NK-92 treated with Interleukin-12 subunit alpha and Interleukin-12 subunit beta, amount 100 ng/mL, for 24 hours (cell line): ENCODE results near the gene PTPRG.

ENCODE experiments used
- DNase-seq: peaks from one replicate; lab custom pipeline; 2025; lab: John Stamatoyannopoulos, UW

PTPRG gene

DNA sequence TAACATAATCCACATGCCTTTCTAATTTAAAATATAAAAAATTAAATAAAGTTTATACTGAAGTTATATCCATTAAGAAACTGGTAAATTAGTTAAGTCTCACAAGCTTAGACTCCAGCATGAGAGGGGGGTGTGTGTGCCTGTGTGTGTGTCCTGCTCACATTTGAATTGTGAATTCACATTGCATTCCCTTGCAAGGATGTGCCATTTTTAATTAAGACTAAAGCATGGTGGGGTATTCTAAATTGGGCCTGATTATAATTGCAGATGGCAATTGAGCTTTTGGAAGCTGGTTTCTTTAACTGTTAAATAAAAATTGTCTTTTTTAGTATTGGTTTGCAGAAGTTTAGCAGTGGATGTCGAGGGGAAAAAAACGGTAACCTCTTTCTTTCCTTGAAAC is 56.9 kb downstream of the PTPRG start:
- no peak for DNase-seq

DNA sequence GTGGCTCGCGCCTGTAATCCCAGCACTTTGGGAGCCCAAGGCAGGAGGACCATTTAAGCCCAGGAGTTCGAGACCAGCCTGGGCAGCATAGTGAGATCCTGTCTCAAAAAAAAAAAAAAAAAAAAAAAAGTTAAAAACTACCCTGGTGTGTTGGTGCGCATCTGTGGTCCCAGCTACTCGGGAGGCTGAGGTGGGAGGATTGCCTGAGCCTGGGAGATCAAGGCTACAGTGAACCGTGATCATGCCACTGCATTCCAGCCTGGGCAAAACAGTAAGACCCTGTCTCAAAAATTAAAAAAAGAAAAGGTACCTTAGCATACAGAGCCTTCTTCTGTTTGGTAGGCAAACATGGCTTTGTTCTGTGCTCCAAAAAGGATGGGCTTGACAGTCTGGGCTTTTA is 57.5 kb downstream of the PTPRG start:
- no peak for DNase-seq

DNA sequence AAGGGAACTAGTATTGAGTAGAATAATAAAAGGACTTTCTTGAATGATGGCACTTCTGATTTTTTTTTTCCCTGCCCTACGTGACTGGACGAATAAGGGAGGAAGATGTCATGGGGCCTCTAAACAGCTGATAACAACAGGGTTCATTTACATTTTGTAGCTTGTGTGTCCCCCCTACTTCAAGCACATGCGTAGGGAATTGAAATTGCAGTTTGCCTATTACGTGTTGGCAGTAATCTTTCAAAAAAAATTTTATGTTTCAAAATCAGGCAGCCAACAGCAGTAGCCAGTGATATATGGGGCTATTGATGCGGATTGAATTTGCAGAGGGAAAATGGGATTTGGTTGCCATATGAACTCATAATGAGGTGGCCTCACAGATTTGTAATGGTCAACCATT is 58.7 kb downstream of the PTPRG start:
- no peak for DNase-seq

DNA sequence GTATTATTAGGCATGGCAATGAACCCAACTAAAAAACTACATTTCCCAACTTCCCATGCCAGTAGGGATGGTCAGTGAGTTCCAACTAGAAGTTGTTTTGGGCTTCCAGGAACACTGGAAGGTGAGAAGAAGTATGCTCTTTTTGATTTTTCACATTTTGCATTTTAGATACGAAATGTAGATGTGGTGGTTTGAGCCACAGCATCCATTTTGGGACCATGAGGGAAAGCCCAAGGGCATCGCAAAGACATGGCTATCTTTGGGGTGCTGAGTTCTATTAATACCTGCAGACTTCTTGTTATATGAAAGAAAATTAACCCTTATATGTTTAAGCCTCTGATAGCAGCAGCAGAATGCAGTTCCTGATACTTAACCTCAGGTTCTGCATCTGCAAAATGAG is 62.9 kb downstream of the PTPRG start:
- DNase-seq = no peak

DNA sequence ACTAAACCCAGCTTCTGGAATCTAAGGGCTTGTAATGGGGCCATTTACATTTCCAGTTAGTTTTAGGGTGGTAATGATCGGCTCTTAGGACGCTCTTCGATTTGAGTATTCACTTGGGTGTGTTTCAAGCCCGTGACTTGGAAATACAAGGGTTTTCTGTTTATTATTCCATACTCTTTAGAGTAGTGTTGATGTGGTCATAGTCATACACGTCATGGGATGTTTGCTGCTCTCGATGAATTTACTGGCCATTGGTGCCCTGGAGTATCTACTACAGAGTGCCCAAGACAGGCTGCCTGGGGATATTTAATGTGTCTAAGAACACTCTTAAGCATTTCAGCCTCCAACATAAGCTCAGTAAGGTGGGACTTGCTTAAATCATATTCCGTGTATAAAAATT is 64.1 kb downstream of the PTPRG start:
- no peak for DNase-seq

DNA sequence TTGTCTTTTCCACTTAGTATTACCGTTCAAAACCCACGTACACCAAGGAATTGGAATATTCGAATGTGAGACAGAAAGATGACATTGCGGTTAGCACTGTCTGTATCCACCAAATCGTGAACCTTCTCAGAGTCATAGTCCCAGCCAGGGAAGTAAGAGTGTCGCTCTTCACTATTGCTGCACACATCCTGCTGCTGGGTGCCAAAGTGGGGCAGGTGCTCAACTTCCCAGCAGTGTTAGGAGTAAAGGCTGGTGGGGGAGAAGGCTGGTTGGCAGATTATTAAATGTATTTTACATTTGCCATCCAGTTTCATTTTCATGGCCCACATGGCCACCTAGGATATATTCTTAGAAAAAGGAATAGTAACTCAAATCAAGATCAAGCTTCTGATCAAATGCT is 65.1 kb downstream of the PTPRG start:
- DNase-seq = no peak

DNA sequence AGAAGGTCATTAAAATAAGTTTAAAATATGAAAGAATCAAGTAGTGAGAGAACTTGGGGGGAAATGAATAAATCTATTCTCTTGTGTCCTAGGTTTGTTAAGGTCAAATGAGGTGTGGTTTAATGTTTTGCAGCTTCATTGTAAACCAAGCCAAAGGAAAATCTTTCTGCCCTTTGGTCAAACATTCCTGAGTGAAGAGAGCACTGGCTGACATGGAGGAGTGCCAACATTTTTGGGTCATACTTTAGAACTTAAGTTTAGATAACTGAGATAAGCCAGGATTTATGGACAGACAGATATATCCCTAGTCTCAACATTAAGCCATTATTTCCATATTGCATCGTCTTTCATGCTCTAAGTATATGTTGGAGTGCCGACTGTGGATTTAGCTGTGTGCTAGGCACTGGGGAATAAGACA is 66.4 kb downstream of the PTPRG start:
- no peak for DNase-seq

DNA sequence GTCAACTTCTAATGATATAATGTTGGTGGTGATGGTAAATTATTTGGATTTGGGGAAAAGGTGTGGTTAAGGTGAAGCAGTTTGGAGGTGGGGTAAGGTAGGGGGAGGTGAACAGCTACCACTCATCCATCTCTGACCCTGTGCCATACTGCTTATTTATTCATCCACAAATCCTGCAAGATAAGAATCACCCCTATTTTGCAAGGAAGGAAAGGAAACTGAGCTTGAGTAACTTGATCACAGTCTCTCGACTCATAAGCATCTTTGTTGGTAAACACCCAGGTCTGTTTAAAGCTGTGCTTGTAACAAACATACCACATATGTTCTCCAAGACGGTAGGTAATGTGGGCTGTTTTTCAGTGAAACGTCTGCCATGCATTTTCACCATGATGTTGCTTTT is 67.3 kb downstream of the PTPRG start:
- no peak for DNase-seq

DNA sequence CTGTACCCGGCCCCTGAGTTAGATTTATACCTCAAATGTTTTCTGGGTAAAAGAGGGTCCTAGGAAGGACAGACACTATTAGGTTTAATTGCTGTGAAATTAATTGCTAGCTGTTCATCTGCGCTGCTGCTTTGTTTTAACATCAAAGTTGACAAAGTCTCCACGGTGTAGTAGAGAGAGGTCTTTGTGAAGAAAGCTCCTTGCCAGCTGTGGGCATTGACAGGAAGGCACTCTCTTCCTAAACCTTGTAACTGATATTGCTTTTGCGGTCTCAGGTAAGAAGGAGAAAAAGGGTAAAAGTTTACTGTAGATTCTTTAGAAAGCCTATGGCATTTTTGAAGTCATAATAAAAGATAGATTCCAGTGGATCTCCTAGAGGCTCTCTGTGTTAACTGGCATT is 68.1 kb downstream of the PTPRG start:
- no peak for DNase-seq

DNA sequence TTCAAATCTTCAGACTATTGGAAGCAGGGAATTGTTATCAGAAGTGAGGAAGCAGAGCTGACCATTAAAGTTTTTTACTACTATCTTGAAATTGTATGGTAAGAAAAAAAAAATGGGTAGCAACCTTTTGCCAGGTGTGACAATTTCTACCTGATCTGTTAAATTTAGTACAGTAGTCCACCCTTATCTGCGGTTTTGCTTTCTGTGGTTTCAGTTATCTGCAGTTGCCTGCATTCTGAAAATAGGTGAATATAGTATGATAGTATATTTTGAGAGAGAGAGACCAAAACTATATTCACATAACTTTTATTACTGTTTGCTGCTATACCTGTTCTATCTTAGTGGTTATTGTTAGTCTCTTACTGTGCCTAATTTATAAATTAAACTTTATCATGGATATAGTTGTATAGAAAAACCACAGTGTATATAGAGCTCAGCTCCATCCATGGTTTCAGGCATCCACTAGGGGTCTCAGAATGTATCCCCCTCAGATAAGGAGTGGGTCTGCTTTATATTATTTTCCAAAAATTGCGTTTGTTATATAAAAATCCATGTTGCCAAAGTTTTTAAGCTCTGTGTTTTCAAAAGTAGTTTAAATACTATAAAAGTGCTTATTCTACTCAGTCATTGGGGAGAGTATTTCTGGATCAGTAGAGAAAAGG is 69.9 kb downstream of the PTPRG start:
- DNase-seq = no peak

DNA sequence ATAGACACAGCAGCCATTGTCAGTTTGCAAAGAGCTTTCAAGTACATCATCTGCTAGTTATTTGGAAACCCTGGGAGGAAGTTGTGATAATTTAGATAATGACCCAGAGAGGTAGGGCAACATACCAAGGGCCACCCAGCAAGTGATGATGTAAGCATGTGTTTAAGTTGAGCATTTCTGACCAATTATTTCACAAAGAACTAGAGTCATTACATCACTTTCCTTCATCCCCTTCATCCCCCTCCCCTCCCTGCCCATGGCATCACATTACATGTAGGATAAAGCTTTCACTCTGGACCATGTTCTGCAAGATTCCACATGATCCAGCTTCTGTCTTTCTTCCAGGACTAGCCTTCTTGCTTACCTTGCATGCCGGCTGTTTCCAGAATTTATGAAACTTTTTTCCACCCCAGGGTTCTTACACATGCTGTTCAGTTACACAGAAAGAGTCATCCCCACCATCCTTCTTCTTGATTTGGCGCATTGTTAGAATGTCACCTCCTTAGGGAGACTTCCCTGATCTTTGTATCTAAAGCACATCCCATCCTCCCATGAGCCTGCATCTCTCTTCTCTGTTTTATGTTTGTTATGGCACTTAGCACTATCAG is 71.3 kb downstream of the PTPRG start:
- DNase-seq = no peak

DNA sequence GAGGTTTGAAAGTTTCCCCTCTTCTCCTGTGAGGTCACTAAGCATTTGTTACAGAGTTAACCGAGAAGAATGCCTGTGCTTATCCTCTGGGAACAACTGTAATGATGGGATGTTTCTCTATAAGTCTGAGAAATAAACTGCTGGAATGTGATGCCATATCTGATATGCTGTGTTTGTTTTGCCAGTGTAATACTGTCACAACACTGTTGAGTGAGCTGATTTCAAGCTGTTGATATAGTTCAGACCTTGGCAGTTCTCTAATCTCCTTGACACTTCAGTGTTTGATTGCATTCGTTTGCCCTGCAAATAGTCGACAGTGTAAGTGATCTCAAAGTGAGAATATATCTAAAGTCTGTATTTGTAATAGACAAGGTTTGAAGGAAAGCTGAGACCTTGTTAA is 73.3 kb downstream of the PTPRG start:
- no peak for DNase-seq

DNA sequence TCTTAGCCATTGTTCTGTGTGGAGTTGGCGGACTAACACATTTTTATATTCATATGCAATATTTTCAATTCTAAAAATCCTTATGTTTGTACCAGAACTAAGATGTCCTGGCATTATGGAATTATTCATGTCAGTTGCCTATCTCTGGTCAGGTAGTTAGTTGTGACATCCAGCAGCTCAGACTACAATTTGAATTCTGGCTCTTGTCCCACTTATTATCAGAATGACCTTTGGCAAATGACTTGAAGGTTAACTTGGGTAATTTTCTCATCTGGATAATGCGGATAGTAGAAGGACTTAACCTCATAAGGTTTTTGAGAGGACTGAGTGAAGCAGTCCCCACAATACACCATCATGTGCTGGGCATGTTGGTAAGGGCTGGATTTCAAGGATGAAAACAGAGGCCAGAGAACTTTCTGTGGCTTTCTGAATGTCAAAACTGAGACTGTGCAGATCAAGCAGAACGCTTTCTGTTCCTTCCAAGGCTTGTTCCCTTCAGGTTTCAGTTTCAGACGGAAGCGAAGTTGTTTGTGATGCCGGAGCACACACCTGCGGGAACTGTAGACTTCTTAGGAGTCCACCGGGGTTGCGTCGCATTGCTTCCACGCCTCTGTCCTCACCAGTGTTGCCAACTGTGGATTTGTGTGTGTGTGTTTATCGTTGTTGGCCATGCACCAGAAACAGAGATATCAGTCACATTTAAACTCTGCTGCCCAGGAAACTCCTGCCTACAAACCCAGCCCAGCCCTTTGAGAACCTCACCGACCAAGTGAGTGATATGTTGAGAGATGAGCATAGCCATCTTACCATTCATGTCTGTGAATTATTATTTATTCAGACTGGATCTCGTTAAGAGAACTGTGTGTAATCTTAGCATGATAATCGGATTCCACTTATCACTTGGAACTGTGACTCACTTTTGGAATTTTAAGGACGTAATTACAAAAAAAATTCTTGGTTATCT is 76.0 kb downstream of the PTPRG start:
- no peak for DNase-seq

DNA sequence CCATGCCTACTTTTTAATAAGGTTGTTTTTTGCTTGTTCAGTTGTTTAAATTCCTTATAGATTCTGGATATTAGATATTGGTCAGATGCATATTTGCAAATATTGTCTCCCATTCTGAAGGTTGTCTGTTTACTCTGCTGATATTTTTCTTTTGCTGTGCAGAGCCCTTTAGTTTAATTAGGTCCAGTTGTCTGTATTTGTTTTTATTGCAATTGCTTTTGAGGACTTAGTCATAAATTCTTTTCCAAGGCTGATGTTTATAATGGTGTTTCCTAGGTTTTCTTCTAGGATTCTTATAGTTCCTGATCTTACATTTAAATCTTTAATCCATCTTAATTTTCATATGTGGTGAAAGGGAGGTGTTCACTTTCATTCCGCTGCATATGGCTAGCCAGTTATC is 77.4 kb downstream of the PTPRG start:
- DNase-seq = no peak

DNA sequence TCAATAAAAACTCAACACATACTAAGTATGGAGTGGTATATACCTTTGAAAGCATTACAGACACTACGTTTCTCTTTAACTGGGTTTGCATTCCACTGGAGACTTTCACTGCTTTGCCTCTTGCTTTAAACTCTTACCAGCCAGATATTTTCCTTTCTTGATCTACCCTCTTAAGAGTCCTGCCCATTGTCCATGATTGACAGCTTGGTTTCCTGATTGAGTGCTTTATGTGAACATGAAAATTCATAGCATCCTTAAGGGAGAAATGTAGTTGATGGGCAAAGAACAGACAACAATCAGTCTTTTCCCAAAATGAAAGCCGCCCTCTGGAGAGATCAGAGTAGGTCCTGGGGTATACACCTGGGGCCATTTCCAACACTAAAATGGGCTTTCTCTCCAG is 78.6 kb downstream of the PTPRG start:
- DNase-seq = no peak

DNA sequence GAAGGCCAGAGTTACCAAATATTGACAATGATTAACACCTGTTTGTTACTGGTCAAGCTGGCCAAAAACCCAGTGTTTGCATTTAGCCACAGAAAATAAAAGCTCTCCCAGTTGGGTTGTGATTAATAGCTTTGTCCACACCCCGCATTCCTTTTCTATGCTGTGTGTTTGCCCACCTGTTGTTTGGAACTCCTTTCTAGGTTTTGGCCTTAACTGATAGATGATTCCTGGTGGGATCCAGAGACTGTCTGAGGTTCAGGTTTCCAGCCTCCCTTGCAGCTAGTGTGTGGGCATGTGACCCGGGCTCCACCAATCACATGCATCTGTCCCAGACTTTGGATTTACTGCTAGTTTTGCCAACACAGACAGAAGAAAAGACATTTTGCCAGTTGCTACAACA is 83.8 kb downstream of the PTPRG start:
- DNase-seq = no peak

DNA sequence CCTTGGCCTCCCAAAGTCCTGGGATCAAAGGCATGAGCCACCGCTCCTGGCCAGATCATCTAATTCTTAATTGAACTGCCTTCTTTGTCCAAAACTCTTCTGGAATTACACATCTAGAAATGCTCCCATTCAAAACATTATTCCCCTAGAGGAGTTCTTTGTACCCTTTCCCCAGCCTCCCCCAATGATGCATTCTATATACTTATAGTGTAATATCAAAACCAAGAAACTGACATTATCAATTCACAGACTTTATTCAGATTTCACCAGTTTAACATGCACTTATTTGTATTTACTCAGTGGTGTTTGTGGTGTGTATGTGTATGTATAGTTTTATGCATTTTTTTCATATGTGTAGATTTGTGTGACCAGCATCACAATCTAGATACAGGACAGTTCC is 85.0 kb downstream of the PTPRG start:
- no peak for DNase-seq

DNA sequence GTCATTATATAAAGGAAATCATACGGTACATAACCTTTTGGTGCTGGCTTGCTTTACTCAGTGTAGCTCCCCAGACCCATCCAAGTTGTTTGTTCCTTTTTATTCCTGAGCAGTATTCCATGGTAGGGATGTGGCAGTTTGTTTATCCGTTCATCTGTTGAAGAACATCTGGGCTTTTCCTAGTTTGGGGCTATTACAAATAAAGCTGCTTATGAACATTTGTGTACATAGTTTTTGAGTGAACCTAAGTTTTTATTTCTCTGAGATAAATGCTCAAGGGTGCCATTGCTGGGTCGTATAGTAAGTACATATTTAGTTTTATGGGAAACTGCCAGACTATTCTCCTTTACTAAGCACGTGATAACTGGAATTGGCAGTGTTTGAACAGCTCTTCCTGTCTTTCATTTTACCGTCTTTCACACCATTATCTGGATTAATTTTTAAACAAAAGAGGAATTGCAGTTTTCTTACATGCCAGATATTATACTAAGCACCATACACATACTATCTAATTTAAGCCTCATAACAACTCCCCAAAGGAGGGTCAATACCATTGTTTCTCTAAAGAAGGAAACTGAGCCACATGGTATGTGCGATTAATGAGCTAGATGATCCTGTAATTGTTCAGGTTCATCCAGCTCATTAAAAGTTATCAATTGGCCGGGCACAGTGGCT is 85.6 kb downstream of the PTPRG start:
- no peak for DNase-seq

DNA sequence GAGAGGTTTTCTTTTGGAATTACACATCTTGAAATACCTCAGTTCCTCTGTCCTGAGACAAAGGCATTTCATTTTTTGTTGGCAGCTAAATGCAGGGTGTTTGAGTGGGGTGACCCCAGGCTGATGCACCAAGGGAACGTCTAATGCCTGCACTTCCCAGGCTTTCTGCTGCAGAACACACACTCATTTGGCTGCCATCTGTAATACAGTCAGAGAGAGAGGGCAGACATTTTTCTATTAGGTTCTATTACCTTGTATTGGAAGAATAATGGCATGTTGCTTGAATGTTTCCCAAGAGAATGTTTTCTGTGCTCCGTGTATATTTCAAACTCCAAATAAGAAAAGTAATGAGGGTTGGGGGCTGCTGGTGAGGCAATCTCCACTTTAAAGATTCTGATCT is 87.1 kb downstream of the PTPRG start:
- no peak for DNase-seq

DNA sequence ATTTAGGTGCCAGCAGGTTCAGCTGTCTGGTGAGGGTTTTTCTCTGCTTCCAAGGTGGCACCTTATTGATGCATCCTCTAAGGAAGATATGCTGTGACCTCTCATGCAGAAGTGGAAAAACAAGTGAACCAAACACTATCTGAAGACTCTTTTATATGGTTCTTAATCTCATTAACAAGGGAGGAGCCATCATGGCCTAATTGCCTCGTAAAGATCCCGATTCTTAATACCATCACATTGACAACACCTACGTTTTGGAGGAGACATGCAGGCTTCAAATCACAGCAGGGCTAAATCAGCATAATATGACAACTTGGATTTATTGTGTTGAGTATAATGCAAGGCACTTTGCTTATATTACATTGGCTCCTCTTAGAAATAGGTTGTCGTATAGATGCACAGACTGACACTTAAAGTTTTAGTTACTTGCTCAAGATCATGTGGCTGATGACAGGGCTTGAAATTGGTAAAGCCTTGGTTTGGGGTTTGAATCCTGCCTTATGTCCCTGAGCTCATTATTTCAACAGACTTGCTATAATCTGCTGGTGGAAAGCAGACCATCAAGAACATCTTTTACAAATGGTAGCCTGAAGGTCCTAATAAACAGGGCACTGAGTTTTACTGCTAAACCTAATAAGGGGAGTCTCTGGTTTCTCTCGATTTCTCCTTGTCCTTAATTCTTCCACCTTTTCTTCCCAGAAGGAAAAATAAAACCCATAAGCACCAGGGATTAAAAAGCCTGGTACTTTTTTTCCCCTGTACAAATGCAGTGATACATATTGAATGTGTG is 88.2 kb downstream of the PTPRG start:
- DNase-seq = no peak

DNA sequence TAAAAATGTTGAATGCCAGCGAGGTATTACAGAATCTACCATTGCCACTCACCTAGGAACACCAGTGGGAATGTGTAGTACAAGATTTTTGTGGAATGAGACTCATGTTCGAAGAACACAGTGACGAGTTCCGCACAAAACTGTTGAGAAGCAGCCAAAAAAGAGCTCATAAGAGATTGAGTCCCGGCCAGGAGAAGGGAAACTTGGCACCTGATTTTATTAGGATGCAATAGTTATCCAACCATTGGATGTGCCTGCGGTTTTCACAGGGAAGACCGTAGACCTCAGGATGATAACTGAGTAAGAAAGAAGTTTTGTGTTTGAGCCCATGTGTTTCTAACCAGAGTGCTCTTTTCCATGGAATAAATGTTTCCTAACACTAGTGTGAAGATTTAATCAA is 88.9 kb downstream of the PTPRG start:
- no peak for DNase-seq
